ENCODE measurements around the gene SCT.
"Not testable (repeated sequence)": the region's sequence is repeated elsewhere in the genome, so short reads cannot be mapped to it uniquely, and the experiment has no call there.

The SCT gene, protein sequence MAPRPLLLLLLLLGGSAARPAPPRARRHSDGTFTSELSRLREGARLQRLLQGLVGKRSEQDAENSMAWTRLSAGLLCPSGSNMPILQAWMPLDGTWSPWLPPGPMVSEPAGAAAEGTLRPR

DNA sequence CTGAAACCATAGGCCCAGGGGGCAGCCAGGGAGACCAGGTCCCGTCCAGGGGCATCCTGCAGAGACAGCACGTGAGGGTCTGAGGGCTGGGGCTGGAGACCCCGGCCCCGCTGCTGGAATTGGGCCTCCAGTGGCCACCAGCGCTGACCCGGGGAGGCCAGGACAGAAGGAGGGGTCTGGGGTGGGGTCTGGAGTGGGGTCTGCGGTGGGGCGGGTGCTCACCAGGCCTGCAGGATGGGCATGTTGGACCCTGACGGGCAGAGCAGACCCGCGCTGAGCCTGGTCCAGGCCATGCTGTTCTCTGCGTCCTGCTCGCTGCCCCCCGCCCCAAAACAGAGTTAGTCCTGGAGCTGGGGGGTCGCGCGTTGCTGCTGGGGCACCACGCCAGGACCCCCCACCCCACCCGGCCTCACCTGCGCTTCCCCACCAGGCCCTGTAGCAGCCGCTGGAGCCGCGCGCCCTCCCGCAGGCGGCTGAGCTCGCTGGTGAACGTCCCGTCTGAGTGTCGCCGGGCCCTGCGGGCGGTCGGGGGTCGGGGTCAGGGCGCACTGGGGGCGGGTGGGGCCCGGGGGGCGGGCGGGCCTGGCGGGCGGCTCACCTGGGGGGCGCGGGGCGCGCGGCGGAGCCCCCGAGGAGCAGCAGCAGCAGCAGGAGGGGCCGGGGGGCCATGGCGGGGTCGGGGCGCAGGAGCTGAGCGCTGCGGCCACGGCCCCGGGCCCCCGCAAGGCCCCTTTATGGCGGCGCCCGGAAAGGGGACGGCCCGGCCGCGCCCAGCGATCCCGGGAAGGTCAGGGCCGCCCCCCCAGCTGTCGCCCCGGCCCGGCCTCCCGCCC is at the start of gene SCT:
TSS of gene SCT (minus strand) at position 707 of the 833 bp plus-strand sequence. CDS start at position 669, 38 bp downstream.
- no peak for DNase-seq

DNA sequence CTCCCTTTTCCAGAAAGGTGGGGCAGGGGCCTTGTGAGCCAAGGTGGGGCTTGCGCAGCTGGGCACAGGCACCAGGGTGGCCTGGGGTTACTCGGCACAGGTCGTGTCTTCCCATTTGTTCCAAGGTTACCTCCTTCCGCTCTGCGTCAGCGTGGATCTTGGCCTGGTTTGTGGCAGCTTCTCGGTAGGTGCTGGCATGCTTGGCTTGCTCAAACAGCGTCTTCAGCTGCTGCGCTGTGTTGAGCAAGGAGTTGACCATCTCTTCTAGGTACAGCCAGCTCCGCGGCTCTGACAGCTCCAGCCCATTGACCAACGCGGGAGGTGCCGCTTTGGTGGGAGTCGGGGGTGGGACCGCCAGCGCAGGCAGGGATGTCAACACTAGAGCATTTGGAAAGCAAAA is 47.4 kb upstream of the SCT start:
- no peak for DNase-seq

DNA sequence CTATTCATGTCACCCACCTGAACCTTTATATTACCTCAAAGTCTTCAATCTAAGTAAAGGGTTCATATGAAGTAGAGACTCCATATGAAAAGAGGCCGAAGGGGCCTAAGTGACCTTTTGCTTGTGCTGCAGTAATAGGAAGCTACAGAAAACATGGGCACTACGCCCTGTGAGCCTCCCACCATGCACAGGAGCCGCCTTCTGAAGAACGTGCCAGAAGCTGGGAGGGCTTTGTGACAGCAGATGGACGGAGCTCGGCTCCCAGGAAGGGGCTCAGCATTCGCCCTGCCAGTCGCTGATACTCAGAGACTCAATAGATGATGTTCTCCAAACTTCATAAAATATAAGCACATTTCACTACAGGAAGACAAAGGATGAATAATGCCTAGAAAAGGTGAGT is 46.9 kb upstream of the SCT start:
- DNase-seq: no peak

DNA sequence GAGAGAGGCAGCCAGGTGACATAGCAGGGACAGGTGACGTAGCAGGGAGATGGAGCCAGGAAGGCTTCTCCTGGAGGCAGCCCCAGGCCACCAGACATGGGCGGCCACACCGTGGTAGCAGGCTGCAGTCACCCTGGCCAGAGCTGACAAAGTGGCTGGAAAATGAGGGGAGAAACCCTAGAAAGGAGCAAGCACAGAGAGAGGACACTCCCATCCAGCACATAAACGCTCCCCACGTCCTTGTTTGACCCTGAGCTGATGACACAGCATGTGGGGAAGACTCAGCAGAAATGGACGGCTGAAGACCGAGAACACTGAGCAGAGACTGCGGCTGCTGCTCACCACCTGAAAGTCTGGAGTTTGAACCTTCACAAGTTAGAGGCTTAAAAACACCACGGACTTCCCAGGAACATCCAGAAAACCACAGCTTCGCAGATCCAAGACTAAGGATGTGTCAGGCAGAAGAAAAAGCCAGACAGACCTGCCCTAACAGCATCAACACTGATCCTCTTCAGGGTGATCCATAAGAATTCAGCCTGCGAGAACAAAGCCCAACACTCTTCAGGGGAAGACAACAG is 38.8 kb upstream of the SCT start:
- no peak for DNase-seq

- DNase-seq: no peak
Observed at GRCh38 chr11:665062-665703, 38.2 kb upstream of the SCT start.

DNA sequence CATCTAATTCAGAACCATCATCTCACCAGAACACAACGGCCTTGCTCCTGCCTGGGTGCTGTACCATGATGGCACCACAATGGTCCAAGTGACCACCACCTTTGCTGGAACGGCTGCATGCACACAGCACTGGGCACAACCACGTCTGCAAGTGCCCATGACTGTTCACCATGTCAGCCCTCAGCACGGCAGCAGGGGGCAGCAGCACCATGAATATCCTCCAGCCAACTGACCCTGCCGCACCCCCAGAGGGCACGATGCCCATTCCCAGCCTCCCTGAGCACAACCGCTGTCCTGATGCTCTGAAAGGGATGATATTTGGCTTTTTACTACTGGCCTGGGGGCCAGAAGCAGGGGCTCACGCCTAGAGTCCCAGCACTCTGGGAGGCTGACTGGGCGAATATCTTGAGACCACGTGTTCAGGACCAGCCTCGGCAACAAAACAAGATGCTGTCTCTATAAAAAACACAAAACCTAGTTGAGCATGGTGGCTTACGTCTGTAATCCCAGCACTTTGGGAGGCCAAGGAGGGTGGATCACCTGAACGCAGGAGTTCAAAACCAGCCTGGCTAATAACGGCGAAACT is 35.8 kb upstream of the SCT start:
- DNase-seq: no peak

DNA sequence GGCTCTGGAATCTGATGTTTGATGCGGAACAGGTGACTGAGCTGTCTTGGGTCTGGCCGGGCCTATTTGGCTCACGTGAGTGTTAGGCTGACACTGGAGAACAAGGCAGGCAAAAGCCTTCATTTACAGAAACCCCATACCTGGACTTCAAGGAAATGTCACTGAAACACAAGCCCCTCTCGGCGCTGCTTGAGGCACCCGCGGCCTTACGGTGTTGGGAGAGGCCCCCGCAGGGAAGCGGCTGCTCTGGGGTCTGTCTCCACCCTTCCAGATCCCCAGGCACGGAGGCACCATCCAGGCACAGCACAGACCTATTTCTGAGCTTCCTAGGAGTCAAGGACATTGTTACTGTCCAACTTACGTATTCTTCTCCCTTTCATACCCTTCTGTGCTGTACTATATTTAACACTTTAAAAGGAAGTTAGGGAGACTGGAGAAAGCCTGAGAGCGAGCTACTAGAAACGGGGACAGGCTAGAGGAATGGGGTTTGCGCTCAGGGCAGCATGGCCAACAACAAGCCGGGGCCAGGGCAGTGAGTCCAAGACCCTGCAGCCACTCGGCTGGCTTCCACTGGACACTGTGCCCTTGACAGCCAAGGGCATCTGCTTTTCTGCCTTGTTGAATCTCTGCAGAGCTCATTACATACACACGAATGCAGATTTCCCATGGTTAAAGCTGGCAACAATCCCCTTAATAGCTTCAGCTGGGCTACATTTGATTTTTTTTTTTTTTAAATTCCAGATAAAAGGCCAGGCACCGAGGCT is 33.9 kb upstream of the SCT start:
- no peak for DNase-seq

GRCh38 chr11:660281-660680 is 33.3 kb upstream of the SCT start:
- DNase-seq: no peak

GRCh38 chr11:659532-660085 is 32.6 kb upstream of the SCT start:
- no peak for DNase-seq

DNA sequence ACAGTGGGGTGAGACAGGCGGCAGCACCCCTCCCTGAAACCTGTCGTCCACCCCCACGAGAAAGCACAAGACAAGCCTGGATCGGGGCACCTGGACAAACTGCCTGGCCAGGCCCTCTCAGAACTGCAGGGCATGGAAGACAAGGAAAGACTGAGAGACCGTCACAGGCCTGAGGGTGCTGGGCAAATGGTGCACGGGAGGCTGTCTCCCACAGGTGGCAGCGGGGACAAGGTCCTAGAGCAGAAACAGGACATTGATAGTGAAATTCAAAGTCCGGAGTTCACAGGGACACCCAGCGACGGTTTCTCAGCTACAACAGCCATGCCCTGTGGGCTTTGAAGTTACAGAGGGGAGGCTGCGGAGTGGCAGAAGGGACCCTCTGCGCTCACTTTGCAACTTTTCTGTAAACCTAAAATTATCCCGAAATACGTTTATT is 30.7 kb upstream of the SCT start:
- DNase-seq: no peak

DNA sequence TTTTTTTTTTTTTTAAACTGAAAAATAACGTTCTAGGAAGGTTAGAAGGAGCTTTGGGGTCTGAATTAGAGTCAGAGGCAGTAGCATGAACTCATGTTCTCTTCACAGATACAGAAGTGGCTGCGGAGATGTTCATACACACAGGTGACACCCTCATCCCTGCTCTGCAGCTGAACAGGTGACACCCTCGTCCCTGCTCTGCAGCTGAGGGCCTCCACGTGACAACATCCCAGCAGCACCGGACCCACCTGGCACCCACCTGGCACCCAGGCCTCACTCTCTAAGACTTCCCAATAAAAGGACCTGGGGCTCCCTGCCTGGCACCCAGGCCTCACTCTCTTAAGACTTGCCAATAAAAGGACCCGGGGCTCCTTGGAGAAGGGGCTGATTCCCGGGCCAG is 29.9 kb upstream of the SCT start:
- no peak for DNase-seq

- DNase-seq: no peak
Observed at GRCh38 chr11:656426-656825, 29.4 kb upstream of the SCT start.

DNA sequence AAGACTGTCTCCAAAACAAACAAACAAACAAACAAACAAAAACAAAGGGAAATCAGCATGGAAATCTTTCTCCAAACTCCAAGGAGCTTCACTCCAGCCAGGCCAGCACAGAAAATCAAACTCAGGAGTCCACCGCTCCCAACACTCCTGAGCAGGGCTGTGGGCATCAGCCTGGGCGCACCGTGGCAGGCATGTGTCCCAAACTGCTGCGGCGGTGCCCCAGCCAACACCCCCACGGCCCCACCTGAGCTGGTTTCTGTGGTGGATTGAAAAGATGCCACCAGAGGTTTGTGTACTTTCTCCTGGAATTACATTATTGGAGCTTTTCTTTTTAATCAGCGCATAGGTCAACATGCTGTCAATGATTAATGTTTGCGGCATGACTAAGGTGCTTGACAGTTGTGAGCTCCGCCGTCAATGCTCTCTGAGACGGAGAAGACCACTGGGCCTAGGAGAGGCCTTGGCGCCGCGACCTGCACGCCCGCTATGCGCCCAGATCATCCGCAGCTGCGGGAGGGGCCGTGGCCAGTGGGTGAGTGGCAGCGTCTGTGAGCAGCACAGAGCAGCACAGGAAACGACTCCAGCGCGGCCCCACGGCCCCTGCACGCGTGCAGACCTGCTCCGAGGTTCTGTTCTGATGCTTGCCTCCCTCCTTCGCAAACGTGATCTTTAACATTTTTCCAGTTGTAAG is 28.2 kb upstream of the SCT start:
- peak; percentile 49 for DNase-seq

DNA sequence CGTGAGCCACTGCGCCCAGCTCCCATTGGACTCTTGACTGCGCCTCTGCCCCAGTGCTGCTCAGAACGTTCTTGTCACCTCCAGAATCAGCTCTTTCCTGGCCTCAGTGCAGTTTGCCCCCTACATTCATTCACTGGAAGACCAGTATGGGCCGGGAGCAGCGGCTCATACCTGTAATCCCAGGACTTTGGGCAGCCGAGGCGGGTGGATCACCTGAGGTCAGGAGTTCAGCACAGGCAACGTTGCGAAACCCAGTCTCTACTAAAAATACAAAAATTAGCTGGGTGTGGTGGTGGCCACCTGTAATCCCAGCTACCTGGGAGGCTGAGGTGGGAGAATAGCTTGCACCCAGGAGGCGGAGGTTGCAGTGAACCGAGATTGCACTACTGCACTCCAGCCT is 27.5 kb upstream of the SCT start:
- not testable (repeated sequence) for DNase-seq

DNA sequence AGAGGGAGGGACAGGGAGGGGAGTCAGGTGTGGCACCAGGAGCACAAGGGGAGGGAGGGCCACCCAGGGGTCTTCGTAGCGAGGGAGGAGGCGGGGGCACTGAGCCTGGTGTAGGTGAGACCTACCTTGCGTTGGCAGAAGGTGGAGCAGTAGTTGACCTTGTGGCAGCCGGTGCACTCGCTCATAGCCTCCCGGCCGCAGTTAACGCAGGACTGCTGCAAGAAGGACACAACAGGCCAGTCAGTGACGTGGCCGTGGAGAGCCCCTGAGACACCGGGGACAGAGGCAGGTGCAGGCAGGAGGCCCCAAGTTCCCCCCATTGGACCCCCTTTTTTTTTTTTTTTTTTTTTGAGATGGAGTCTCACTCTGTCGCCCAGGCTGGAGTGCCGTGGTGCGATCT is 26.9 kb upstream of the SCT start:
- no peak for DNase-seq

GRCh38 chr11:653136-653535 is 26.2 kb upstream of the SCT start:
- DNase-seq: not testable (repeated sequence)

- DNase-seq: no peak
Observed at GRCh38 chr11:650482-650881, 23.5 kb upstream of the SCT start.

GRCh38 chr11:647672-648158 is 20.7 kb upstream of the SCT start:
- not testable (repeated sequence) for DNase-seq

- DNase-seq: no peak
Observed at GRCh38 chr11:646214-646613, 19.2 kb upstream of the SCT start.

DNA sequence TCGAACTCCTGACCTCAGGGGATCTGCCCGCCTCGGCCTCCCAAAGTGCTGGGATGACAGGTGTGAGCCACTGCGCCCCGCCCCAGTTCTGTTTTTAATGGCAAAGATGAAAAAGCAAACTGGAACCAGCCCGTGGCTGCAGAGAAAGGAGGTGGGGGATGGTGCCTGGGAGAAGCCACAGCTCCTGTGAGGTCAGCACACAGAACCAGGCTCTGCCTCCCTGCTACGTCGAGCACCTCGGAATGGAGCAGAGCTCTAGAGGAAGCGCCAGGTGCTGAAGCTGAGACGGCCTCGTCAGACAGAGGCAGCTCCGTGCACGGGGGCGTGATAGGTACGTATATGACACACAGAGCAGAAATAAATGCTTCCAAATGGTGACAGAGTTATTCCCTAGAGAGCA is 18.6 kb upstream of the SCT start:
- no peak for DNase-seq

All from kidney glomerular epithelial cell (primary cell).